GM12878 (cell line): ENCODE measurements around the gene SRSF3. TPM values are rescaled to one million over a fixed set of nuclear protein-coding genes. Genes with fewer than 3 reads are reported as not detected.

Source experiments
- DPF2 ChIP-seq: fragments of 450-650 bp; IDR thresholded peaks from 2 replicates; pipeline ENCODE4 v1.6.1; 2017; ENCODE audit warnings: mild to moderate bottlenecking
- FOXM1 ChIP-seq: IDR thresholded peaks from 2 replicates; pipeline ENCODE4 v1.6.1; 2012; ENCODE audit warnings: low read depth, mild to moderate bottlenecking, inconsistent platforms, low read length, moderate library complexity
- HDAC2 ChIP-seq: fragments of 200-600 bp; sonication (generic); IDR thresholded peaks from 2 replicates; pipeline ENCODE4 v1.6.1; 2017
- IRF5 ChIP-seq: fragments of 450-650 bp; IDR thresholded peaks from 2 replicates; pipeline ENCODE4 v1.6.1; 2017; ENCODE audit warnings: borderline replicate concordance
- KDM1A ChIP-seq: fragments of 200-600 bp; sonication (generic); IDR thresholded peaks from 2 replicates; pipeline ENCODE4 v1.6.1; 2016; ENCODE audit warnings: borderline replicate concordance
- MLLT1 ChIP-seq: fragments of 450-650 bp; IDR thresholded peaks from 2 replicates; pipeline ENCODE4 v1.6.1; 2016; ENCODE audit warnings: mild to moderate bottlenecking
- MTA3 ChIP-seq: IDR thresholded peaks from 2 replicates; pipeline ENCODE4 v1.6.1; 2012; ENCODE audit warnings: low read length, inconsistent platforms, borderline replicate concordance
- SMAD1 ChIP-seq: fragments of 450-650 bp; IDR thresholded peaks from 2 replicates; pipeline ENCODE4 v1.6.1; 2018; ENCODE audit warnings: mild to moderate bottlenecking, low read depth; ENCODE audit not compliant: partially characterized antibody
- SMC3 ChIP-seq: IDR thresholded peaks from 2 replicates; pipeline ENCODE4 v1.6.1; 2011; ENCODE audit warnings: low read length, improper control_type of control experiment, borderline replicate concordance
- STAT3 ChIP-seq: IDR thresholded peaks from 2 replicates; pipeline ENCODE4 v1.6.1; 2011; ENCODE audit warnings: low read depth, low read length, improper control_type of control experiment
- TAF1 ChIP-seq: IDR thresholded peaks from 2 replicates; pipeline ENCODE4 v1.6.1; 2011; ENCODE audit warnings: mild to moderate bottlenecking, low read depth, low read length, borderline replicate concordance
- WRNIP1 ChIP-seq: IDR thresholded peaks from 2 replicates; pipeline ENCODE4 v1.6.1; 2011; ENCODE audit warnings: low read depth, low read length, improper control_type of control experiment, borderline replicate concordance
- ZBTB40 ChIP-seq: fragments of 450-650 bp; IDR thresholded peaks from 2 replicates; pipeline ENCODE4 v1.6.1; 2016; ENCODE audit warnings: mild to moderate bottlenecking, moderate library complexity, borderline replicate concordance
- polyA plus RNA-seq, 11 experiments: library from polyadenylated mRNA; depleted of rRNA in 4 of 11; unstranded in 6 of 11; stranded (reverse) in 5 of 11; fragments of >200 nt; fragmentation: Nextera tagmentation in 4 of 11; fragmentation: Illumina TruSeq in 1 of 11; extraction: Ambion mirVana in 4 of 11; extraction: Trizol in 1 of 11; gene quantifications; 1 replicate in 1 of 11; 2 replicates in 10 of 11; pipeline versions ENCODE4 v1.2.1 to v1.2.3, GENCODE V29; 2011 to 2016; ENCODE audit warnings: inconsistent platforms in 2 of 11, missing spikeins in 2 of 11, low read depth in 1 of 11
- total RNA-seq, 4 experiments: library from RNA; depleted of rRNA in 3 of 4; stranded (reverse); fragments of >200 nt in 3 of 4; fragmentation: Illumina TruSeq in 1 of 4; extraction: Trizol in 1 of 4; gene quantifications; 2 replicates each; pipeline versions ENCODE4 v1.2.1 to v1.2.3, GENCODE V29; 2013 to 2021

The SRSF3 gene
- total and polyA plus RNA-seq, 10 of the 15 experiments (the other 5 are each of a cell fraction or from before 2014, with no cell fraction given) = 195 to 1,377 (median 493) TPM

- no peak for TF ChIP-seq IRF5
- no peak for TF ChIP-seq MLLT1
- no peak for TF ChIP-seq SMC3
- no peak for TF ChIP-seq HDAC2
- no peak for TF ChIP-seq MTA3
- no peak for TF ChIP-seq ZBTB40
- TF ChIP-seq SMAD1 = no peak
- TF ChIP-seq WRNIP1 = no peak
- no peak for TF ChIP-seq DPF2
- TF ChIP-seq FOXM1 = no peak
- no peak for TF ChIP-seq STAT3
- TF ChIP-seq TAF1 = no peak
- no peak for TF ChIP-seq KDM1A
These were observed 54.9 kb downstream of the SRSF3 start (continued) for GRCh38 chr6:36649086-36649485.
